ENCODE measurements around the gene UMAD1.

- TF ChIP-seq CTCF (IDR thresholded peaks at IDR 0.05) (no peak), POLR2A (IDR thresholded peaks at IDR 0.05) (no peak)
These were observed 20.3 kb upstream of the UMAD1 start for GRCh38 chr7:7620236-7620635.
